ENCODE results near the gene MEIS3. TPM values are rescaled to one million over a fixed set of nuclear protein-coding genes. Genes with fewer than 3 reads are reported as not detected.

Gene MEIS3
- total RNA-seq, 2 experiments from 2014 or later = 0.47 TPM; not detected in 1

DNA sequence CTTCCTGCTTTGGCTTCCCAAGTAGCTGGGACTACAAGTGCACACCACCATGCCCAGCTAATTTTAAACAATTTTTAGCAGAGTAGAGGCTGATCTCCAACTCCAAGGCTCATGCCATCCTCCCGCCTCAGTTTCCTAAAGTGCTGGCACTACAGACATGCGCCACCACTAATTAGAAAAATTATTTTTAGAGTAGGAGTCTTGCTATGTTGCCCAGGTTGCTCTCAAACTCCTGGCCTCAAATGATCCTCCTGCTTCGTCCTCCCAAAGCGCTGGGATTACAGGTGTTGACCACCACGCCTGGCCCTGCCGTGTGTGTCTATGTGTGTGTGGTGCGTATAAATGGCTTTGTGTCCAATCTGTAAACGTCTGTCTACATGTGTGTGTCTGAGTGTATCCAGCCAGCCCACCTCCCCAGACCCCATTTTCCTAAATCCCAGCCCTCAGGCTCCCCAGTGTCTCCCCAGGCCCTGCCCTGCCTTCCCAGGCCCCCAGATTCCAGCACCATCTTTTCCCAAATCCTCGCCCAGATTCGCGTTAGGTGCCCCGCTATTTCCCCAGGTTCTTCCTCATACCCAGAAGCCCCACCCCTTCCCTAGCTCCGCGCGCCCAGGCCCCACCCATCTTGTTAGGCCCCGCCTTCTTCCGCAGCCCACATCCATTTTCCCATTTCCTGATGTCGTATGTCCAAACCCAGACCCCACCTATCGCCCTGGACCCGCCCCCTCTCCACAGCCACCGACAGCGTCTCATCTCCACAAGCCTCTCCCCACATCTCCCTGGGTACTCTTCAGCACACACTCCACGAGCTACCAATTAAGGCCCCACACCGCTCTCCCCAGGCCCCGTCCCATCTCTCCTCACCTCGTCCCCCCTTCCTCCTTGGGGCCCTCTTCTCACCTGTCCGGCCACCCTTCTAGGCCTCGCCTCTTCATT is 27.5 kb upstream of the MEIS3 start:
- Mint-ChIP-seq H3K4me3 (peak overlapping the region; percentile 79), H3K4me1 (ENCODE audit: low read depth) (peaks cover 53% of the 10 kb centered on the region), H3K27ac (no peak overlapping the region), H3K36me3 (ENCODE audit: low read depth) (no peaks in the 10 kb centered on the region), H3K9me3 (no peaks in the 10 kb centered on the region), H3K27me3 (peaks cover 79% of the 10 kb centered on the region)
- Histone ChIP-seq H3K36me3 (ENCODE audit: insufficient read depth, low read length) (no peaks in the 10 kb centered on the region), H3K4me1 (ENCODE audit: insufficient read depth, low read length) (peaks cover 51% of the 10 kb centered on the region), H3K4me3 (ENCODE audit: low read length) (peak overlapping the region; percentile 10), H3K27ac (ENCODE audit: low read depth in 1 of 2, low read length in 2 of 2) (no peak overlapping the region), H3K9me3 (ENCODE audit: control insufficient read depth in 1 of 2, insufficient read depth in 1 of 2, low read length in 2 of 2) (peaks cover 0 to 14% of the 10 kb centered on the region in 2 experiments), H3K27me3 (ENCODE audit: control insufficient read depth in 1 of 2, insufficient read depth in 2 of 2, low read length in 2 of 2) (peaks cover 29 to 38% of the 10 kb centered on the region in 2 experiments)
- CTCF ChIA-PET = interaction anchor here (0.7 to 3.6 kb wide), 5 partner anchors 10 to 253 kb away, joined by 3 to 13 read pairs (median 3); partner anchors contain the start of genes DHX34 and NAPA
- no peak for ATAC-seq (ENCODE audit: poor library complexity)
- TF ChIP-seq, protein P1, sequence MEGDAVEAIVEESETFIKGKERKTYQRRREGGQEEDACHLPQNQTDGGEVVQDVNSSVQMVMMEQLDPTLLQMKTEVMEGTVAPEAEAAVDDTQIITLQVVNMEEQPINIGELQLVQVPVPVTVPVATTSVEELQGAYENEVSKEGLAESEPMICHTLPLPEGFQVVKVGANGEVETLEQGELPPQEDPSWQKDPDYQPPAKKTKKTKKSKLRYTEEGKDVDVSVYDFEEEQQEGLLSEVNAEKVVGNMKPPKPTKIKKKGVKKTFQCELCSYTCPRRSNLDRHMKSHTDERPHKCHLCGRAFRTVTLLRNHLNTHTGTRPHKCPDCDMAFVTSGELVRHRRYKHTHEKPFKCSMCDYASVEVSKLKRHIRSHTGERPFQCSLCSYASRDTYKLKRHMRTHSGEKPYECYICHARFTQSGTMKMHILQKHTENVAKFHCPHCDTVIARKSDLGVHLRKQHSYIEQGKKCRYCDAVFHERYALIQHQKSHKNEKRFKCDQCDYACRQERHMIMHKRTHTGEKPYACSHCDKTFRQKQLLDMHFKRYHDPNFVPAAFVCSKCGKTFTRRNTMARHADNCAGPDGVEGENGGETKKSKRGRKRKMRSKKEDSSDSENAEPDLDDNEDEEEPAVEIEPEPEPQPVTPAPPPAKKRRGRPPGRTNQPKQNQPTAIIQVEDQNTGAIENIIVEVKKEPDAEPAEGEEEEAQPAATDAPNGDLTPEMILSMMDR (IDR thresholded peaks at IDR 0.05) = no peak
- peak in 4 of 14 experiments; percentile 25 to 54 (median 36) for DNase-seq
- POLR2A ChIA-PET = interaction anchor here (0.6 to 1.0 kb wide), 3 partner anchors 11 to 154 kb away, joined by 3 read pairs; no protein-coding TSS in a partner anchor
- intact Hi-C loops (cut with DNase I, micrococcal nuclease) = loop anchor here (2.0 to 5.0 kb wide), 2 partner anchors 35 to 68 kb away; partner anchors contain the start of genes KPTN (in 1 of the 2) and NAPA (in 1 of the 2)

DNA sequence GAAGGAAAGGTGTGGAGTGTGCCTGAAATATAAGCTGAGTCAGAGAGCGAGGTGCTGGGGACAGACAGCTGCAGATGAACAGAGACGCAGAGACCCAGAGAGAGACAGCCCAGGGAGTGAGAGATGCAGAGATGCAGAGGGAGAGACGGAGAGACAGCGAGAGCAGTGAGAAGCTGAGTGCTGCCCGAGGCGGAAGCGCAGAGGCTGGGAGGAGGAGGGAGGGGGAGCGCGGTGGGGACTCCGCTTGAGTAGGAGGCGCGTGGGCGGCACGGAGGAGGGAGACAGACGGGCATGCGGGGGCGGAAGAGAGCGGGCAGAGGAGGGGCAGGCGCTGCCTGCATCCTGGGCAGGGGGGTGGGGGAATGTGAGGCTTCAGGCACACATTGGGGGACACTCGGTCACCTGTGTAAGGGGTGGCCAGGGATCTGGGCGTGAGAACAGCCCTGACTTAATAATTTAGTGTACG is 26.6 kb upstream of the MEIS3 start:
- Mint-ChIP-seq H3K4me3 (peak overlapping the region; percentile 72), H3K9me3 (no peaks in the 10 kb centered on the region), H3K27me3 (peaks cover 86% of the 10 kb centered on the region), H3K4me1 (ENCODE audit: low read depth) (peaks cover 53% of the 10 kb centered on the region), H3K27ac (no peak overlapping the region), H3K36me3 (ENCODE audit: low read depth) (no peaks in the 10 kb centered on the region)
- ChIA-PET CTCF (interaction anchor here (0.7 to 3.6 kb wide), 2 partner anchors 70 to 238 kb away, joined by 3 to 13 read pairs; partner anchors contain the start of gene NAPA), POLR2A (interaction anchor here (0.6 to 1.0 kb wide), 2 partner anchors 154 to 1803 kb away, joined by 3 read pairs; no protein-coding TSS in a partner anchor)
- TF ChIP-seq, protein P1 (IDR thresholded peaks at IDR 0.05) = no peak
- DNase-seq (peak; percentile 50 to 87 (median 74)), ATAC-seq (ENCODE audit: poor library complexity) (peak; percentile 82)
- peak overlapping the region; percentile 17 for H3K4me3 ChIP-seq (ENCODE audit: low read length)
- H3K27me3 ChIP-seq (ENCODE audit: control insufficient read depth in 1 of 2, insufficient read depth in 2 of 2, low read length in 2 of 2) = peaks cover 32 to 44% of the 10 kb centered on the region in 2 experiments
- H3K36me3 ChIP-seq (ENCODE audit: insufficient read depth, low read length) = no peaks in the 10 kb centered on the region
- intact Hi-C loops (cut with DNase I, micrococcal nuclease) = loop anchor here (2.0 to 5.0 kb wide), 2 partner anchors 36 to 69 kb away; partner anchors contain the start of genes KPTN (in 1 of the 2) and NAPA (in 1 of the 2)
- no peak overlapping the region for H3K27ac ChIP-seq (ENCODE audit: low read depth in 1 of 2, low read length in 2 of 2)
- H3K9me3 ChIP-seq (ENCODE audit: control insufficient read depth in 1 of 2, insufficient read depth in 1 of 2, low read length in 2 of 2) = peaks cover 0 to 14% of the 10 kb centered on the region in 2 experiments
- H3K4me1 ChIP-seq (ENCODE audit: insufficient read depth, low read length) = peaks cover 51% of the 10 kb centered on the region

DNA sequence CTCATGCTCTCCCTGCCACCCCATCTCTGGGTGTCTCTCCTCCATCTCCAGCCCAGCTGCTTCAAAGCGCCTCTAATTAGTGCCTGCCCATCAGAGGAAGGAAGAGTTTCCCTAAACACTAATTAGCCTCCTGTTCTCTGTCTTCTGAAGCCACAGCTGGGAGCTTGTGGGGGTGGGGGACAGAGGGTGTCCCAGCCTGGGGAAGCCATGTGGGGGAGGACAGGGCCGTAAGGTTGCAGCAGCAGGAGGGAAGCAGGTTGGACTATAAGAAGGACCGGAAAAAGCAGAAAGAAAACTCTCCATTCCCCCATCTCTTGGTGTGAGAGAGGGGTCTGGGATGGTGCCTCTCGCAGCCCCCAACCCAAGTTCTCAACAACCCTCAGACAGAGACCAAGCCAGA is 26.2 kb upstream of the MEIS3 start:
- Histone ChIP-seq H3K4me1 (ENCODE audit: insufficient read depth, low read length) (peaks cover 51% of the 10 kb centered on the region), H3K9me3 (ENCODE audit: control insufficient read depth in 1 of 2, insufficient read depth in 1 of 2, low read length in 2 of 2) (peaks cover 0 to 14% of the 10 kb centered on the region in 2 experiments), H3K27me3 (ENCODE audit: control insufficient read depth in 1 of 2, insufficient read depth in 2 of 2, low read length in 2 of 2) (peaks cover 35 to 45% of the 10 kb centered on the region in 2 experiments), H3K27ac (ENCODE audit: low read depth in 1 of 2, low read length in 2 of 2) (no peak overlapping the region), H3K4me3 (ENCODE audit: low read length) (peak overlapping the region; percentile 17), H3K36me3 (ENCODE audit: insufficient read depth, low read length) (no peaks in the 10 kb centered on the region)
- ATAC-seq (ENCODE audit: poor library complexity) (no peak), DNase-seq (no peak)
- no peaks in the 10 kb centered on the region for H3K36me3 Mint-ChIP-seq (ENCODE audit: low read depth)
- H3K27me3 Mint-ChIP-seq = peaks cover 86% of the 10 kb centered on the region
- TF ChIP-seq, protein P1 (IDR thresholded peaks at IDR 0.05) = no peak
- ChIA-PET POLR2A (interaction anchor here (0.6 to 1.0 kb wide), 2 partner anchors 155 to 1802 kb away, joined by 3 read pairs; no protein-coding TSS in a partner anchor), CTCF (interaction anchor here (3.6 kb wide), 1 partner anchor 70 kb away, joined by 13 read pairs; the partner anchor contains the start of gene NAPA)
- H3K9me3 Mint-ChIP-seq = no peaks in the 10 kb centered on the region
- peaks cover 53% of the 10 kb centered on the region for H3K4me1 Mint-ChIP-seq (ENCODE audit: low read depth)
- intact Hi-C loops (cut with DNase I, micrococcal nuclease) = loop anchor here in 1 of 2 experiments (5.0 kb wide), 1 partner anchor 37 kb away; the partner anchor contains the start of gene KPTN
- peak overlapping the region; percentile 72 for H3K4me3 Mint-ChIP-seq
- no peak overlapping the region for H3K27ac Mint-ChIP-seq

Data from CD4-positive, alpha-beta T cell (primary cell).